Endothelial cell (in vitro differentiated cells): ENCODE results near the gene ACBD3. TPM values are rescaled to one million over a fixed set of nuclear protein-coding genes. Genes with fewer than 3 reads are reported as not detected.

Source experiments
- DNase-seq: peaks from one replicate; pipeline ENCODE4 v3.0.0; 2021; ENCODE audit warnings: low spot score
- H3K27ac Mint-ChIP-seq: one replicate; pipeline ENCODE4 v1.8.0; 2021; ENCODE audit warnings: mixed read lengths, inconsistent platforms; ENCODE audit not compliant: unreplicated experiment
- H3K27me3 Mint-ChIP-seq: one replicate; pipeline ENCODE4 v1.8.0; 2021; ENCODE audit warnings: mild to moderate bottlenecking, moderate library complexity, mixed read lengths, inconsistent platforms; ENCODE audit not compliant: unreplicated experiment
- H3K36me3 Mint-ChIP-seq: one replicate; pipeline ENCODE4 v1.8.0; 2021; ENCODE audit warnings: mild to moderate bottlenecking, low read depth, mixed read lengths, inconsistent platforms; ENCODE audit not compliant: unreplicated experiment
- H3K4me1 Mint-ChIP-seq: one replicate; pipeline ENCODE4 v1.8.0; 2021; ENCODE audit warnings: mild to moderate bottlenecking, mixed read lengths, inconsistent platforms; ENCODE audit not compliant: unreplicated experiment
- H3K4me3 Mint-ChIP-seq: one replicate; pipeline ENCODE4 v1.8.0; 2021; ENCODE audit warnings: mild to moderate bottlenecking, mixed read lengths, inconsistent platforms; ENCODE audit not compliant: unreplicated experiment
- H3K9me3 Mint-ChIP-seq: one replicate; pipeline ENCODE4 v1.8.0; 2021; ENCODE audit warnings: mixed read lengths, inconsistent platforms; ENCODE audit not compliant: unreplicated experiment
- CTCF ChIP-seq: fragments of 200-600 bp; sonication (generic); IDR thresholded peaks from one replicate; pipeline ENCODE4 v1.5.0; 2021; ENCODE audit warnings: antibody characterized with exemption; ENCODE audit not compliant: unreplicated experiment
- total RNA-seq: library from RNA; stranded (reverse); fragmentation: NEBNext Ultra II Directional; extraction: Animal tissue kit (Norgen Biotek cat#: 25700); gene quantifications from one replicate; pipeline ENCODE4 v1.2.1, GENCODE V29; 2021; ENCODE audit not compliant: unreplicated experiment

Gene ACBD3
- total RNA-seq, 1 donor from 2014 or later = 27.4 TPM

- Mint-ChIP-seq H3K36me3 (no peaks in the 10 kb centered on the region), H3K4me3 (no peak overlapping the region), H3K27ac (no peak overlapping the region), H3K27me3 (peaks cover 6% of the 10 kb centered on the region), H3K4me1 (peaks cover 5% of the 10 kb centered on the region), H3K9me3 (no peaks in the 10 kb centered on the region)
- TF ChIP-seq CTCF = no peak
- DNase-seq = no peak
Measured at GRCh38 chr1:226118357-226118756, 68.2 kb downstream of the ACBD3 start.

GRCh38 chr1:226117330-226117729, 69.2 kb downstream of the ACBD3 start:
- Mint-ChIP-seq H3K36me3 (no peaks in the 10 kb centered on the region), H3K4me1 (peaks cover 2% of the 10 kb centered on the region), H3K9me3 (no peaks in the 10 kb centered on the region), H3K27me3 (peaks cover 8% of the 10 kb centered on the region), H3K4me3 (no peak overlapping the region), H3K27ac (no peak overlapping the region)
- DNase-seq = no peak
- TF ChIP-seq CTCF = no peak

- H3K27ac Mint-ChIP-seq = no peak overlapping the region
- H3K9me3 Mint-ChIP-seq = no peaks in the 10 kb centered on the region
- H3K4me1 Mint-ChIP-seq = peaks cover 2% of the 10 kb centered on the region
- no peak for DNase-seq
- H3K4me3 Mint-ChIP-seq = no peak overlapping the region
- TF ChIP-seq CTCF = no peak
- no peaks in the 10 kb centered on the region for H3K36me3 Mint-ChIP-seq
- peaks cover 8% of the 10 kb centered on the region for H3K27me3 Mint-ChIP-seq
Measured at GRCh38 chr1:226116673-226117072, 69.9 kb downstream of the ACBD3 start.

GRCh38 chr1:226112626-226113025, 73.9 kb downstream of the ACBD3 start:
- Mint-ChIP-seq H3K9me3 (no peaks in the 10 kb centered on the region), H3K4me1 (peaks cover 17% of the 10 kb centered on the region), H3K36me3 (no peaks in the 10 kb centered on the region), H3K4me3 (no peak overlapping the region), H3K27ac (no peak overlapping the region), H3K27me3 (peaks cover 7% of the 10 kb centered on the region)
- no peak for TF ChIP-seq CTCF
- DNase-seq = no peak

- Mint-ChIP-seq H3K4me3 (no peak overlapping the region), H3K27ac (no peak overlapping the region), H3K36me3 (no peaks in the 10 kb centered on the region), H3K9me3 (no peaks in the 10 kb centered on the region), H3K27me3 (peaks cover 7% of the 10 kb centered on the region), H3K4me1 (peaks cover 17% of the 10 kb centered on the region)
- no peak for TF ChIP-seq CTCF
- DNase-seq = no peak
Measured at GRCh38 chr1:226111883-226112261, 74.7 kb downstream of the ACBD3 start.
